GM18505 (cell line): ENCODE data around the gene DIDO1.
"Not testable (repeated sequence)": the region's sequence is repeated elsewhere in the genome, so short reads cannot be mapped to it uniquely, and the experiment has no call there.

Source experiments
- ATAC-seq: cut with Tn5 transposase; IDR thresholded peaks from one replicate; pipeline ENCODE4 v1.9.1; 2021; ENCODE audit not compliant: unreplicated experiment
- POLR2A ChIP-seq: IDR thresholded peaks from 4 replicates; pipeline ENCODE4 v1.6.1; 2011; ENCODE audit warnings: borderline replicate concordance; ENCODE audit not compliant: insufficient read depth, insufficient read length; ENCODE audit errors: extremely low read depth

DIDO1 gene

GRCh38 chr20:62967628-62968351 lies 41.5 kb upstream of the DIDO1 start:
- no peak for TF ChIP-seq POLR2A
- ATAC-seq, result no peak

GRCh38 chr20:62967149-62967501 lies 40.8 kb upstream of the DIDO1 start:
- ATAC-seq, result no peak
- TF ChIP-seq POLR2A, result no peak

- TF ChIP-seq POLR2A, result no peak
- ATAC-seq, result no peak
Measured at GRCh38 chr20:62966212-62967148, 40.2 kb upstream of the DIDO1 start.

GRCh38 chr20:62965363-62965771 lies 39.1 kb upstream of the DIDO1 start:
- no peak for TF ChIP-seq POLR2A
- no peak for ATAC-seq

- ATAC-seq, result no peak
- TF ChIP-seq POLR2A, result no peak
Measured at GRCh38 chr20:62964700-62965099, 38.4 kb upstream of the DIDO1 start.

- no peak for TF ChIP-seq POLR2A
- ATAC-seq, result no peak
Measured at GRCh38 chr20:62963614-62964397, 37.5 kb upstream of the DIDO1 start.

GRCh38 chr20:62962891-62963613 lies 36.7 kb upstream of the DIDO1 start:
- ATAC-seq, result no peak
- TF ChIP-seq POLR2A, result no peak

GRCh38 chr20:62962221-62962879 lies 36.0 kb upstream of the DIDO1 start:
- TF ChIP-seq POLR2A, result no peak
- ATAC-seq, result no peak

GRCh38 chr20:62961799-62962198 lies 35.5 kb upstream of the DIDO1 start:
- no peak for ATAC-seq
- no peak for TF ChIP-seq POLR2A

GRCh38 chr20:62961310-62961783 lies 35.0 kb upstream of the DIDO1 start:
- ATAC-seq, result no peak
- no peak for TF ChIP-seq POLR2A

- ATAC-seq, result not testable (repeated sequence)
Measured at GRCh38 chr20:62960446-62961309, 34.4 kb upstream of the DIDO1 start.
